ENCODE data around the gene SOCS4.

- TF ChIP-seq CTCF (IDR thresholded peaks at IDR 0.05) (no peak), POLR2AphosphoS5 (IDR thresholded peaks at IDR 0.05) (no peak)
Measured at GRCh38 chr14:55057919-55058318, 30.9 kb downstream of the SOCS4 start.

All from transverse colon (tissue), 4 donors.